OCI-LY1 (cell line): ENCODE data around the gene DEGS1.

Experiments used
- CTCF ChIP-seq: fragments of 200-600 bp; sonication (generic), shearing (Covaris generic); IDR thresholded peaks from 2 replicates; pipeline ENCODE4 v1.5.1; 2017; ENCODE audit warnings: mild to moderate bottlenecking, antibody characterized with exemption, low read length, moderate library complexity, mixed read lengths
- EZH2 ChIP-seq: fragments of 200-600 bp; sonication (generic), shearing (Covaris generic); IDR thresholded peaks from 2 replicates; pipeline ENCODE4 v1.8.0; 2017; ENCODE audit warnings: borderline replicate concordance, mixed run types, mild to moderate bottlenecking, antibody characterized with exemption, low read length, moderate library complexity, mixed read lengths

- TF ChIP-seq CTCF (no peak), EZH2 (no peak)
These were observed 18.8 kb downstream of the DEGS1 start for GRCh38 chr1:224201853-224202252.
